ENCODE results near the gene RNF217.

Gene RNF217

GRCh38 chr6:125075741-125076481, 113.7 kb downstream of the RNF217 start:
- H3K79me2 ChIP-seq (ENCODE audit: control insufficient read depth, insufficient read depth, low read length, unreplicated experiment) = no peaks in the 10 kb centered on the region
- peaks cover 15% of the 10 kb centered on the region; the same call in 1 of the 2 replicates for H3K36me3 ChIP-seq (ENCODE audit: insufficient read depth, low read length)
- no peaks in the 10 kb centered on the region for H3K27me3 ChIP-seq (ENCODE audit: insufficient read depth, low read length)
- H2AFZ ChIP-seq (ENCODE audit: low read length, unreplicated experiment) = no peak overlapping the region
- H3K4me1 ChIP-seq (ENCODE audit: control insufficient read depth, insufficient read depth, low read length, unreplicated experiment) = no peaks in the 10 kb centered on the region
- H3K4me3 ChIP-seq (ENCODE audit: low read depth, low read length) = no peak overlapping the region
- no peak overlapping the region for H3K27ac ChIP-seq (ENCODE audit: low read depth, low read length)

DNA sequence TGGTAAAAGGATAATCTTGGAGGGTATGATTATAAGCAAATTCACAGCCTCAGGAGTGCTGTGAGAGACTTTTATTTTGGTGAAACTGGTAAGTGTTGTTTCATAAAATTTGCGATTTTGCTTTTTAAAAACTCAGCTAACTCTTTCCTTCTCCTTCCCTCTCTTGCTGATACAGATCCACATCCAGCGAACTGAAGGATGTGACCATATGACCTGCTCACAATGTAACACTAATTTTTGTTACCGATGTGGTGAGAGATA, 114.2 kb downstream of the RNF217 start:
- Histone ChIP-seq H3K27me3 (ENCODE audit: insufficient read depth, low read length) (no peaks in the 10 kb centered on the region), H2AFZ (ENCODE audit: low read length, unreplicated experiment) (no peak overlapping the region), H3K4me1 (ENCODE audit: control insufficient read depth, insufficient read depth, low read length, unreplicated experiment) (no peaks in the 10 kb centered on the region), H3K27ac (ENCODE audit: low read depth, low read length) (no peak overlapping the region), H3K36me3 (ENCODE audit: insufficient read depth, low read length) (peaks cover 15% of the 10 kb centered on the region; the same call in 1 of the 2 replicates), H3K79me2 (ENCODE audit: control insufficient read depth, insufficient read depth, low read length, unreplicated experiment) (no peaks in the 10 kb centered on the region), H3K4me3 (ENCODE audit: low read depth, low read length) (no peak overlapping the region)

DNA sequence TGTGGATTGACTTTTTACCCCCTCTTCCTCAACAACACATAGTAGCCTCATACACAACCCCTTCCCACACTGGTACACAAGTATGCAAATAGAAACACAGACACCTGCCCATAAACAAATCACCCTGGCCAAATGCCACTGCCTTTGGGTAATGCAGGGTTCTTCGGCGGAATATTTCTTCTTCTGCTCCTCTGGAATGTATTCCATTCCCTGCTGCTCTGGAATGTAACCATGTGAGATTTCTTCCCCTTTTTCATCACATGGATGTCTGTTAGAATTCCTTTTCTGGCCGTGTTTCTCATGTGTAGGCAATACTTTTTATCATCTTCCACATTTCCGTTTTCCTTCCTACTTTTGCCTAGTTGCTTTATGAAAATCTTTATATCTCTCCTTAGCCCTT, 115.2 kb downstream of the RNF217 start:
- Histone ChIP-seq H3K4me1 (ENCODE audit: control insufficient read depth, insufficient read depth, low read length, unreplicated experiment) (no peaks in the 10 kb centered on the region), H3K4me3 (ENCODE audit: low read depth, low read length) (no peak overlapping the region), H3K79me2 (ENCODE audit: control insufficient read depth, insufficient read depth, low read length, unreplicated experiment) (no peaks in the 10 kb centered on the region), H3K27ac (ENCODE audit: low read depth, low read length) (no peak overlapping the region), H3K27me3 (ENCODE audit: insufficient read depth, low read length) (no peaks in the 10 kb centered on the region), H3K36me3 (ENCODE audit: insufficient read depth, low read length) (peaks cover 15% of the 10 kb centered on the region; the same call in 1 of the 2 replicates), H2AFZ (ENCODE audit: low read length, unreplicated experiment) (no peak overlapping the region)

DNA sequence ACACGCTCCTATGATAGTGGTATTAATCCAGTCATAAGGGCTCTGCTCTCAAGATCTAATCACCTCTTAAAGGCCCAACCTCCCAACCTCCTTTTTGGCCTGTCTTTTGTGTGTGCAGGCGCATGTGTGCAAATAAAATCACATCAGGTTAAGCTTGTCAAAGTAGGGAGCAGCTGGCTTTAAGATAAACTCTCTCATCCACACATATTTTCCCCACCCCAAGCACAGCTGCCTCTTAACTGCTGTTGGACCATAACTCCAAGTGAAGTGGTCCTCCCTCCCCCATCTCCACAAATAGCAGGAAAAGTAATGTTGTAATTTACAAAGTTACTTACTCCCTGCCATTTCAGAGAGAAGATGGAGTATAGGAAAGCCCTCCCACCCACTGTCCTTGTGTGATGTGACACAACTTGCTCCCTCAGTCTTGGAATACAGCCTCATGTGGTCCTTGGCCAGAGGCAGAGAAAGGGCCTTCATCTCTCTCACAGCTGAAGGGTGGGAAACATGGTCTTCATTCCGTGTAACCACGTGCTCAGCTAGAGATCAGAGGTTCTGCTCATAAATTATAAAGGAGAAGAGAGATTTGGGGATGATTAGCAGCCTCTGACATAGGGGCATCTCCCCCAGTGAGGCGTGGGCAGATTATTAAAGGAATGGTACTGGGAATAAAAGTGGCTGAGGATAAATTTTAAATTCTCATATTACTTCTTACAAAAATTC, 116.5 kb downstream of the RNF217 start:
- Histone ChIP-seq H3K36me3 (ENCODE audit: insufficient read depth, low read length) (peaks cover 25% of the 10 kb centered on the region), H3K79me2 (ENCODE audit: control insufficient read depth, insufficient read depth, low read length, unreplicated experiment) (no peaks in the 10 kb centered on the region), H3K27me3 (ENCODE audit: insufficient read depth, low read length) (no peaks in the 10 kb centered on the region), H3K4me1 (ENCODE audit: control insufficient read depth, insufficient read depth, low read length, unreplicated experiment) (no peaks in the 10 kb centered on the region), H2AFZ (ENCODE audit: low read length, unreplicated experiment) (no peak overlapping the region), H3K4me3 (ENCODE audit: low read depth, low read length) (no peak overlapping the region), H3K27ac (ENCODE audit: low read depth, low read length) (no peak overlapping the region)

GRCh38 chr6:125082908-125083683, 120.9 kb downstream of the RNF217 start:
- no peak overlapping the region for H3K27ac ChIP-seq (ENCODE audit: low read depth, low read length)

GRCh38 chr6:125083684-125083990, 121.4 kb downstream of the RNF217 start:
- H3K27ac ChIP-seq (ENCODE audit: low read depth, low read length) = no peak overlapping the region
- H3K27me3 ChIP-seq (ENCODE audit: insufficient read depth, low read length) = no peaks in the 10 kb centered on the region
- no peaks in the 10 kb centered on the region for H3K4me1 ChIP-seq (ENCODE audit: control insufficient read depth, insufficient read depth, low read length, unreplicated experiment)
- no peaks in the 10 kb centered on the region for H3K79me2 ChIP-seq (ENCODE audit: control insufficient read depth, insufficient read depth, low read length, unreplicated experiment)
- peaks cover 15% of the 10 kb centered on the region for H3K36me3 ChIP-seq (ENCODE audit: insufficient read depth, low read length)
- no peak overlapping the region for H3K4me3 ChIP-seq (ENCODE audit: low read depth, low read length)
- H2AFZ ChIP-seq (ENCODE audit: low read length, unreplicated experiment) = no peak overlapping the region

More at GRCh38 chr6:125082908-125083683, 120.9 kb downstream of the RNF217 start:
- Histone ChIP-seq H2AFZ (ENCODE audit: low read length, unreplicated experiment) (no peak overlapping the region), H3K79me2 (ENCODE audit: control insufficient read depth, insufficient read depth, low read length, unreplicated experiment) (no peaks in the 10 kb centered on the region), H3K4me1 (ENCODE audit: control insufficient read depth, insufficient read depth, low read length, unreplicated experiment) (no peaks in the 10 kb centered on the region), H3K27me3 (ENCODE audit: insufficient read depth, low read length) (no peaks in the 10 kb centered on the region), H3K36me3 (ENCODE audit: insufficient read depth, low read length) (peaks cover 15% of the 10 kb centered on the region), H3K4me3 (ENCODE audit: low read depth, low read length) (no peak overlapping the region)

- H3K27me3 ChIP-seq (ENCODE audit: insufficient read depth, low read length) = no peaks in the 10 kb centered on the region
- no peak overlapping the region for H2AFZ ChIP-seq (ENCODE audit: low read length, unreplicated experiment)
- H3K36me3 ChIP-seq (ENCODE audit: insufficient read depth, low read length) = peaks cover 10% of the 10 kb centered on the region
- H3K4me3 ChIP-seq (ENCODE audit: low read depth, low read length) = no peak overlapping the region
- H3K79me2 ChIP-seq (ENCODE audit: control insufficient read depth, insufficient read depth, low read length, unreplicated experiment) = no peaks in the 10 kb centered on the region
- H3K4me1 ChIP-seq (ENCODE audit: control insufficient read depth, insufficient read depth, low read length, unreplicated experiment) = no peaks in the 10 kb centered on the region
- no peak overlapping the region for H3K27ac ChIP-seq (ENCODE audit: low read depth, low read length)
Measured at GRCh38 chr6:125086716-125087115, 124.5 kb downstream of the RNF217 start.

GRCh38 chr6:125088963-125089362, 126.7 kb downstream of the RNF217 start:
- Histone ChIP-seq H3K4me3 (ENCODE audit: low read depth, low read length) (no peak overlapping the region), H3K27me3 (ENCODE audit: insufficient read depth, low read length) (no peaks in the 10 kb centered on the region), H3K36me3 (ENCODE audit: insufficient read depth, low read length) (no peaks in the 10 kb centered on the region; the same call in 1 of the 2 replicates), H3K79me2 (ENCODE audit: control insufficient read depth, insufficient read depth, low read length, unreplicated experiment) (no peaks in the 10 kb centered on the region), H2AFZ (ENCODE audit: low read length, unreplicated experiment) (no peak overlapping the region), H3K27ac (ENCODE audit: low read depth, low read length) (no peak overlapping the region), H3K4me1 (ENCODE audit: control insufficient read depth, insufficient read depth, low read length, unreplicated experiment) (peaks cover under 1% of the 10 kb centered on the region)

DNA sequence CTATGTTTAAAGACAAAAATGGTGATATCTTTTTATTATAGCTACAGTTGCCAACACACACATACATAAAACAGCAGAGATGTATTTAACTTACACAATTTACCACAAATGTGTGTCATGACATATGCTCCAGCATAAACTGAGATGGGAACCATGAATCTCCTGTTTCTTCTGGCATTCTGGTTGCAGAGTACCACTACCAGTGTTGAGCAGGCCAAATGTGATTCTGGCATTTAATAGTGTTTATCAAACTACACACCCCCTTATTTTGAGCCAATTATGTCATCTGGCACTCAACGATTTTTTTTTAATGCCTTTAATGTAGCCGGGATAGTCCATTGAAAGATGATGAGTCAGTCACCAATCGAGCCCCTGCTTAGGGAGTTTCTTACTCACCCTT, 132.3 kb downstream of the RNF217 start:
- no peaks in the 10 kb centered on the region for H3K27me3 ChIP-seq (ENCODE audit: insufficient read depth, low read length)
- no peaks in the 10 kb centered on the region for H3K79me2 ChIP-seq (ENCODE audit: control insufficient read depth, insufficient read depth, low read length, unreplicated experiment)
- H3K36me3 ChIP-seq (ENCODE audit: insufficient read depth, low read length) = no peaks in the 10 kb centered on the region
- no peak overlapping the region for H2AFZ ChIP-seq (ENCODE audit: low read length, unreplicated experiment)
- H3K4me3 ChIP-seq (ENCODE audit: low read depth, low read length) = no peak overlapping the region
- peaks cover 25% of the 10 kb centered on the region for H3K4me1 ChIP-seq (ENCODE audit: control insufficient read depth, insufficient read depth, low read length, unreplicated experiment)
- peak overlapping the region; percentile 68 for H3K27ac ChIP-seq (ENCODE audit: low read depth, low read length)

DNA sequence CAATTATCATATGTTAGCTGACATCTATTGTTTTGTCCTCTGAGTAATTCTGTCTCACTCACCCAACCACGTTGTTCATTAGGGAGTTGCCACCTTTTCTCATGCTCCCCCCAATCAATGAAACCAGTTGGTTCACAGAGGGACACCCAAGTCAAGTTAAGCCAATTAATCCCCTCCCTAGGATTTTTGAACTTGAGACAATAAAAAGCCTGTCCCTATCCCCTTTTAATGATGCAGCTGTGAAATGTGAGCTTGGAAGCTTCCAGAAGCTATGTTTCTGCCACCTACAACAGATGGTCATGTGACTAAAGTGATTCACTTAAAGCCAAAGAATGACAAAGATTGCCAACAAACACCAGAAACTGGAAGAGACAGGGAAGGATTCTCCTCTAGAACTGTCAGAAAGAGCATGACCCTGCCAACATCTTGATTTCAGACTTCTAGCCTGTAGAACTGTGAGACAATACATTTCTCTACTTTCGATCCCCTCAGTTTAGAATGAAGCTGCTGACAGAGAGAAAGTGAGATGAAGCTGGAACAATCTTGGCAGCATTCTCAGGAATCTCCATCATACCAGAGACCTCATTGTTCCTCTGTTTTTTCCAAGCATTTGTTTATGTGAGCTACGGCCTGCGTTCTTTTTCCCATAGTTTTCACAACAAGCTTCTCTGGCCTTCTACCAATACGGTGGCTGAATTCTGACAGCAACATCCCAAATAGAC, 133.5 kb downstream of the RNF217 start:
- H3K4me1 ChIP-seq (ENCODE audit: control insufficient read depth, insufficient read depth, low read length, unreplicated experiment) = peaks cover 25% of the 10 kb centered on the region
- peak overlapping the region; percentile 84 for H2AFZ ChIP-seq (ENCODE audit: low read length, unreplicated experiment)
- H3K27ac ChIP-seq (ENCODE audit: low read depth, low read length) = peak overlapping the region; percentile 68
- H3K27me3 ChIP-seq (ENCODE audit: insufficient read depth, low read length) = no peaks in the 10 kb centered on the region
- no peak overlapping the region for H3K4me3 ChIP-seq (ENCODE audit: low read depth, low read length)
- no peaks in the 10 kb centered on the region for H3K36me3 ChIP-seq (ENCODE audit: insufficient read depth, low read length)
- H3K79me2 ChIP-seq (ENCODE audit: control insufficient read depth, insufficient read depth, low read length, unreplicated experiment) = no peaks in the 10 kb centered on the region
